Femur (tissue), 1 donor: ENCODE results near the gene P2RY8.
"Not testable (repeated sequence)": the region's sequence is repeated elsewhere in the genome, so short reads cannot be mapped to it uniquely, and the experiment has no call there.

ENCODE experiments used
- DNase-seq: peaks from one replicate; pipeline ENCODE4 v3.0.0-alpha.2; 2017

Gene P2RY8

GRCh38 chrX:1537031-1537715, at the start of gene P2RY8:
TSS of gene P2RY8 (minus strand) at chrX:1537185. CDS start at chrX:1466558, 70,627 bp downstream.
- DNase-seq: peak; percentile 58

GRCh38 chrX:1584237-1585011, 47.4 kb upstream of the P2RY8 start:
- DNase-seq: no peak

GRCh38 chrX:1582686-1583437, 45.9 kb upstream of the P2RY8 start:
- DNase-seq: no peak

GRCh38 chrX:1581132-1581531, 44.1 kb upstream of the P2RY8 start:
- DNase-seq: peak; percentile 53

GRCh38 chrX:1578511-1579173, 41.7 kb upstream of the P2RY8 start:
- no peak for DNase-seq

GRCh38 chrX:1577845-1578244, 40.9 kb upstream of the P2RY8 start:
- no peak for DNase-seq

GRCh38 chrX:1576201-1576992, 39.4 kb upstream of the P2RY8 start:
- DNase-seq: no peak

GRCh38 chrX:1574181-1574580, 37.2 kb upstream of the P2RY8 start:
- not testable (repeated sequence) for DNase-seq

GRCh38 chrX:1564750-1565683, 28.0 kb upstream of the P2RY8 start:
- DNase-seq: no peak

GRCh38 chrX:1564077-1564476, 27.1 kb upstream of the P2RY8 start:
- not testable (repeated sequence) for DNase-seq

GRCh38 chrX:1561164-1561563, 24.2 kb upstream of the P2RY8 start:
- DNase-seq: no peak

- DNase-seq: no peak
Observed at GRCh38 chrX:1558761-1559468, 21.9 kb upstream of the P2RY8 start.

GRCh38 chrX:1557442-1557841, 20.5 kb upstream of the P2RY8 start:
- DNase-seq: not testable (repeated sequence)

GRCh38 chrX:1555370-1555769, 18.4 kb upstream of the P2RY8 start:
- no peak for DNase-seq

- no peak for DNase-seq
Observed at GRCh38 chrX:1554469-1555210, 17.7 kb upstream of the P2RY8 start.

- DNase-seq: no peak
Observed at GRCh38 chrX:1551959-1552546, 15.1 kb upstream of the P2RY8 start.

- peak; percentile 47 for DNase-seq
Observed at GRCh38 chrX:1546691-1547251, 9.8 kb upstream of the P2RY8 start.

- no peak for DNase-seq
Observed at GRCh38 chrX:1545776-1546408, 8.9 kb upstream of the P2RY8 start.
